ENCODE data around the gene PARVB. TPM values are rescaled to one million over a fixed set of nuclear protein-coding genes. Genes with fewer than 3 reads are reported as not detected.
"Not testable (repeated sequence)": the region's sequence is repeated elsewhere in the genome, so short reads cannot be mapped to it uniquely, and the experiment has no call there.

The PARVB gene
- total and polyA plus RNA-seq, 5 donors from 2014 or later, result 3.7 to 20.6 (median 6.2) TPM

GRCh38 chr22:44110656-44111055 is 86.6 kb downstream of the PARVB start:
- peaks cover 0 to 10% (median 7%) of the 10 kb centered on the region in 4 donors for H3K4me1 Mint-ChIP-seq
- not testable (repeated sequence) for H3K4me3 Mint-ChIP-seq

GRCh38 chr22:44111562-44112155 is 87.6 kb downstream of the PARVB start:
- no peaks in the 10 kb centered on the region for H3K9me3 ChIP-seq (ENCODE audit: control insufficient read depth in 2 of 2, low read length in 2 of 2)
- H3K27me3 ChIP-seq (ENCODE audit: control insufficient read depth, insufficient read depth, low read length), result no peaks in the 10 kb centered on the region
- Mint-ChIP-seq H3K4me1 (peaks cover 0 to 10% (median 7%) of the 10 kb centered on the region in 4 donors), H3K4me3 (no peak overlapping the region), H3K36me3 (no peaks in the 10 kb centered on the region), H3K27ac (no peak overlapping the region), H3K9me3 (peaks cover 0 to 2% (median 0%) of the 10 kb centered on the region in 7 donors), H3K27me3 (no peaks in the 10 kb centered on the region)
- H3K4me1 ChIP-seq (ENCODE audit: control insufficient read depth, insufficient read depth, low read length, poor library complexity, severe bottlenecking), result peaks cover 3% of the 10 kb centered on the region
- H3K36me3 ChIP-seq (ENCODE audit: control insufficient read depth, insufficient read depth, low read length), result no peaks in the 10 kb centered on the region
- no peak overlapping the region for H3K27ac ChIP-seq (ENCODE audit: insufficient read depth, low read length, poor library complexity, severe bottlenecking)
- ATAC-seq (ENCODE audit: low read depth in 2 of 2), result no peak
- H3K4me3 ChIP-seq (ENCODE audit: low read depth, low read length), result no peak overlapping the region
- no peak for DNase-seq

More at GRCh38 chr22:44110656-44111055, 86.6 kb downstream of the PARVB start:
- not testable (repeated sequence) for H3K27ac Mint-ChIP-seq; H3K36me3 Mint-ChIP-seq; H3K4me3 ChIP-seq (ENCODE audit: low read depth, low read length); H3K4me1 ChIP-seq (ENCODE audit: control insufficient read depth, insufficient read depth, low read length, poor library complexity, severe bottlenecking); H3K9me3 ChIP-seq (ENCODE audit: control insufficient read depth in 2 of 2, low read length in 2 of 2); H3K27me3 Mint-ChIP-seq; H3K27me3 ChIP-seq (ENCODE audit: control insufficient read depth, insufficient read depth, low read length); H3K36me3 ChIP-seq (ENCODE audit: control insufficient read depth, insufficient read depth, low read length); ATAC-seq (ENCODE audit: low read depth in 2 of 2); H3K9me3 Mint-ChIP-seq; H3K27ac ChIP-seq (ENCODE audit: insufficient read depth, low read length, poor library complexity, severe bottlenecking); DNase-seq

- H3K9me3 ChIP-seq (ENCODE audit: control insufficient read depth in 2 of 2, low read length in 2 of 2), result no peaks in the 10 kb centered on the region
- Mint-ChIP-seq H3K27me3 (no peaks in the 10 kb centered on the region), H3K4me1 (peaks cover 0 to 5% (median 2%) of the 10 kb centered on the region in 4 donors), H3K4me3 (no peak overlapping the region), H3K9me3 (peaks cover 0 to 2% (median 0%) of the 10 kb centered on the region in 7 donors), H3K27ac (peak overlapping the region in 2 of 3 donors; percentile 62 to 66), H3K36me3 (no peaks in the 10 kb centered on the region)
- H3K27ac ChIP-seq (ENCODE audit: insufficient read depth, low read length, poor library complexity, severe bottlenecking), result no peak overlapping the region
- peaks cover 3% of the 10 kb centered on the region for H3K4me1 ChIP-seq (ENCODE audit: control insufficient read depth, insufficient read depth, low read length, poor library complexity, severe bottlenecking)
- no peak for DNase-seq
- H3K4me3 ChIP-seq (ENCODE audit: low read depth, low read length), result no peak overlapping the region
- ATAC-seq (ENCODE audit: low read depth in 2 of 2), result no peak
- H3K36me3 ChIP-seq (ENCODE audit: control insufficient read depth, insufficient read depth, low read length), result no peaks in the 10 kb centered on the region
- H3K27me3 ChIP-seq (ENCODE audit: control insufficient read depth, insufficient read depth, low read length), result no peaks in the 10 kb centered on the region
Measured at GRCh38 chr22:44112191-44112590, 88.1 kb downstream of the PARVB start.

- no peaks in the 10 kb centered on the region for H3K27me3 Mint-ChIP-seq
- Histone ChIP-seq H3K36me3 (ENCODE audit: control insufficient read depth, insufficient read depth, low read length) (peaks cover 5% of the 10 kb centered on the region), H3K27me3 (ENCODE audit: control insufficient read depth, insufficient read depth, low read length) (no peaks in the 10 kb centered on the region), H3K4me3 (ENCODE audit: low read depth, low read length) (no peak overlapping the region), H3K27ac (ENCODE audit: insufficient read depth, low read length, poor library complexity, severe bottlenecking) (no peak overlapping the region), H3K9me3 (ENCODE audit: control insufficient read depth in 2 of 2, low read length in 2 of 2) (no peaks in the 10 kb centered on the region), H3K4me1 (ENCODE audit: control insufficient read depth, insufficient read depth, low read length, poor library complexity, severe bottlenecking) (no peaks in the 10 kb centered on the region)
- H3K27ac Mint-ChIP-seq, result peak overlapping the region in 1 of 3 donors; percentile 36
- no peaks in the 10 kb centered on the region for H3K4me1 Mint-ChIP-seq
- peaks cover 3% of the 10 kb centered on the region for H3K36me3 Mint-ChIP-seq
- DNase-seq, result no peak
- H3K4me3 Mint-ChIP-seq, result no peak overlapping the region
- peaks cover 0 to 2% (median 0%) of the 10 kb centered on the region in 7 donors for H3K9me3 Mint-ChIP-seq
- no peak for ATAC-seq (ENCODE audit: low read depth in 2 of 2)
Measured at GRCh38 chr22:44116331-44116730, 92.2 kb downstream of the PARVB start.

- no peaks in the 10 kb centered on the region for H3K27me3 ChIP-seq (ENCODE audit: control insufficient read depth, insufficient read depth, low read length)
- Mint-ChIP-seq H3K27ac (no peak overlapping the region), H3K4me3 (no peak overlapping the region), H3K9me3 (peaks cover 0 to 2% (median 0%) of the 10 kb centered on the region in 7 donors), H3K4me1 (no peaks in the 10 kb centered on the region), H3K36me3 (peaks cover 3% of the 10 kb centered on the region), H3K27me3 (no peaks in the 10 kb centered on the region)
- no peak for ATAC-seq (ENCODE audit: low read depth in 2 of 2)
- H3K27ac ChIP-seq (ENCODE audit: insufficient read depth, low read length, poor library complexity, severe bottlenecking), result no peak overlapping the region
- H3K36me3 ChIP-seq (ENCODE audit: control insufficient read depth, insufficient read depth, low read length), result peaks cover 5% of the 10 kb centered on the region
- DNase-seq, result no peak
- H3K4me1 ChIP-seq (ENCODE audit: control insufficient read depth, insufficient read depth, low read length, poor library complexity, severe bottlenecking), result no peaks in the 10 kb centered on the region
- H3K4me3 ChIP-seq (ENCODE audit: low read depth, low read length), result no peak overlapping the region
- H3K9me3 ChIP-seq (ENCODE audit: control insufficient read depth in 2 of 2, low read length in 2 of 2), result no peaks in the 10 kb centered on the region
Measured at GRCh38 chr22:44116755-44117684, 92.9 kb downstream of the PARVB start.

GRCh38 chr22:44117746-44118145 is 93.6 kb downstream of the PARVB start:
- H3K27me3 ChIP-seq (ENCODE audit: control insufficient read depth, insufficient read depth, low read length), result no peaks in the 10 kb centered on the region
- ATAC-seq (ENCODE audit: low read depth in 2 of 2) (no peak), DNase-seq (no peak)
- no peaks in the 10 kb centered on the region for H3K9me3 ChIP-seq (ENCODE audit: control insufficient read depth in 2 of 2, low read length in 2 of 2)
- Mint-ChIP-seq H3K36me3 (peaks cover 3% of the 10 kb centered on the region), H3K4me1 (no peaks in the 10 kb centered on the region), H3K27ac (no peak overlapping the region), H3K9me3 (peaks cover 0 to 2% (median 0%) of the 10 kb centered on the region in 7 donors), H3K27me3 (no peaks in the 10 kb centered on the region), H3K4me3 (no peak overlapping the region)
- peaks cover 7% of the 10 kb centered on the region for H3K36me3 ChIP-seq (ENCODE audit: control insufficient read depth, insufficient read depth, low read length)
- H3K27ac ChIP-seq (ENCODE audit: insufficient read depth, low read length, poor library complexity, severe bottlenecking), result no peak overlapping the region
- no peaks in the 10 kb centered on the region for H3K4me1 ChIP-seq (ENCODE audit: control insufficient read depth, insufficient read depth, low read length, poor library complexity, severe bottlenecking)
- no peak overlapping the region for H3K4me3 ChIP-seq (ENCODE audit: low read depth, low read length)

GRCh38 chr22:44118645-44119315 is 94.7 kb downstream of the PARVB start:
- Mint-ChIP-seq H3K9me3 (peaks cover 0 to 2% (median 0%) of the 10 kb centered on the region in 7 donors), H3K36me3 (peaks cover 6% of the 10 kb centered on the region), H3K27me3 (no peaks in the 10 kb centered on the region), H3K4me3 (no peak overlapping the region), H3K27ac (peak overlapping the region in 1 of 3 donors; percentile 49), H3K4me1 (no peaks in the 10 kb centered on the region)
- Histone ChIP-seq H3K9me3 (ENCODE audit: control insufficient read depth in 2 of 2, low read length in 2 of 2) (no peaks in the 10 kb centered on the region), H3K27me3 (ENCODE audit: control insufficient read depth, insufficient read depth, low read length) (no peaks in the 10 kb centered on the region), H3K36me3 (ENCODE audit: control insufficient read depth, insufficient read depth, low read length) (peaks cover 7% of the 10 kb centered on the region), H3K4me1 (ENCODE audit: control insufficient read depth, insufficient read depth, low read length, poor library complexity, severe bottlenecking) (no peaks in the 10 kb centered on the region), H3K27ac (ENCODE audit: insufficient read depth, low read length, poor library complexity, severe bottlenecking) (no peak overlapping the region), H3K4me3 (ENCODE audit: low read depth, low read length) (no peak overlapping the region)
- DNase-seq (no peak), ATAC-seq (ENCODE audit: low read depth in 2 of 2) (no peak)

All from CD4-positive, CD25-positive, alpha-beta regulatory T cell (primary cell).